A673 (cell line): ENCODE data around the gene PER3.

Experiments
- CTCF ChIP-seq: fragments of 300-800, 200-600 bp; sonication (generic); conservative IDR thresholded peaks from 2 replicates; pipeline ENCODE4 v1.5.1; 2017; ENCODE audit warnings: low read depth, mild to moderate bottlenecking, antibody characterized with exemption, low read length, moderate library complexity, mixed read lengths
- EZH2 ChIP-seq: fragments of 200-600 bp; sonication (generic); IDR thresholded peaks from 2 replicates; pipeline ENCODE4 v1.6.1; 2017; ENCODE audit warnings: borderline replicate concordance, low read depth, mild to moderate bottlenecking, mixed read lengths, antibody characterized with exemption, low read length; ENCODE audit not compliant: poor library complexity, severe bottlenecking

- TF ChIP-seq EZH2: no peak
- TF ChIP-seq CTCF: no peak
Measured at GRCh38 chr1:7813677-7814373, 29.7 kb downstream of the PER3 start.
